CD4-positive, alpha-beta T cell treated with Interleukin-4 for 4 hours (primary cell): ENCODE data around the gene SYNC.
"Not testable (repeated sequence)": the region's sequence is repeated elsewhere in the genome, so short reads cannot be mapped to it uniquely, and the experiment has no call there.

Experiments used
- DNase-seq: peaks from one replicate; pipeline ENCODE4 v3.0.0-alpha.2; 2020

SYNC gene

GRCh38 chr1:32639489-32640075, 63.0 kb downstream of the SYNC start:
- DNase-seq: no peak

DNA sequence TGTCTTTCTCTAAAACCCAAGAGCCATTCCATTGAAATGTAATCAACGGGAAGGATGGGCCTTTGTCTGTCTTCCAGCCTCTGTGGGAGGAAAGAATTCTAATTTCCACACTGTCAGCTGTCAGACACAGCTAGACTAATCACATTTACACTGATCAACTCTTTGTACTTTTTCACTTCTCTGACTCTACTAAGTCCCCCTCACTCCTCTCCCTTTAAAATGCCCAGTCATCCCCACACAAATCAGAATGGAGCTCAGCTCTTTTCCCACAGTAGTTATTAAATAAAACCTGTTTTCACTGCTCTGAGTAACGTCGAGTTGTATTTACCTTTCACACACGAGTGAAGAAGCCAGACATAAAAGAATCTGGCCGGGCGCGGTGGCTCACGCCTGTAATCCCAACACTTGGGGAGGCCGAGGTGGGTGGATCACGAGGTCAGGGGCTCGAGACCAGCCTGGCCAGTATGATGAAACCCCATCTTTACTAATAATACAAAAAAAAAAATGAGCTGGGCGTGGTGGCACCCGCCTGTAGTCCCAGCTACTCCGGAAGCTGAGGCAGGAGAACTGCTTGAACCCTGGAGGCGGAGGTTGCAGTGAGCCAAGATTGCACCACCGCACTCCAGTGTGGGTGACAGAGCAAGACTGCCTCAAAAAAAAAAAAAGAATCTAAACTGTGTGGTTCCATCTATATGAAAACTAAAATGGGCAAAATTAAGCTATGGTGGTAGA, 65.5 kb downstream of the SYNC start:
- no peak for DNase-seq

DNA sequence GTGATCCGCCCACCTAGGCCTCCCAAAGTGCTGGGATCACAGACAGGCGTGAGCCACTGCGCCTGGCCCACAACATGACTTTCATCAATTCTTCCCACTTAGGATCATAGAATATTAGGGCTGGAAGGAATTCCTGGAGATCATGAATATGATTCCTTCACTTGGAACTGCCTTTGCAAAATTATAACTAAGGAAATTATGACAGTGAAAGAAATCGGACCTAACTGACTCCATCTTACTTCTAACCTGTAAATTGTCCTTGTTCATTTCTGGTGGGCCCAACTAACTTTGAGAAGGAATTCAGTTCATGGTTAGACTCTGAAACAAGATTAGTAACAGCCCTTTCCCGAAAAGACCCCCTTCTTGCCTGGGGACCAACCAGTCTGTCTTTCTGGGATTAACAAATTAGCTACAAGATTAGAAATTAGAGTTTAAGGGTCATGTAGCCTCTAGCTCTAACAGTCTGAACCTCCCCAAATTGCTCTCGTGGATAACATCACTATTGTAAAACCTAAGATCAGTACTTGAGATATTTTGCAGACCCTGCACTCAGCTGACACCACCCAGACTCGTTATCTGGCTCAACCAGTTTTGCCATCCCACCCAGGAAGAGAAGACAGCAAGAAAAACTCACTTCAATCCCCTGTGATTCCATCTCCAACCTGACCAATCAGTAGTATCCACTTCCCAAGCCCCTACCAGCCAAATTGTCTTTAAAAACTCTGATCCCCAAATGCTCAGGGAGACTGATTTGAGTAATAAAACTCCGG, 66.9 kb downstream of the SYNC start:
- DNase-seq: no peak

DNA sequence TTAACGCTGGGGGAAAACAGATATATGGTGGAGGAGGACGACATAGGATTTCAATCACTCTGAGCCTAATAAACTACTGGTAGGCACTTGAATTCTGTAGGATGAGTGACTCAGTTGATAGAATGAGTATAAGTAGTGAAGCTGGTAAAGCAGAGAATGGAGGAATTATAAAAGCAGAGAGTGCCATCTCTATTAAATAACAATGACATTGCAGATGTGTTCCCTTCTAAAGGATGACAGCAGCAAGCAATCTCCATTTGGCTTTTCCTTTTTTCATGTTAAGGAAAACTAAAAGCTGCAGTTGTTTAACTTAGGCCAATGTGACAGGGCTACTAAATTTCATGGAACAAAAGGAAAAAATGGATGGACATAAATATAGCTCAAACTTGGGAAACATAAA, 69.7 kb downstream of the SYNC start:
- no peak for DNase-seq

- DNase-seq: not testable (repeated sequence)
These were observed 72.4 kb downstream of the SYNC start for GRCh38 chr1:32630173-32630572.
